HG02610 (cell line): ENCODE results near the gene UAP1L1.
A peak's percentile ranks its signal among the peaks of the same experiment; 100 is the strongest.
"Not testable (repeated sequence)": the region's sequence is repeated elsewhere in the genome, so short reads cannot be mapped to it uniquely, and the experiment has no call there.

Source experiments
- ATAC-seq: cut with Tn5 transposase; IDR thresholded peaks from one replicate; pipeline ENCODE4 v1.9.1; 2021; ENCODE audit warnings: mild to moderate bottlenecking, moderate library complexity; ENCODE audit not compliant: unreplicated experiment

Gene UAP1L1

GRCh38 chr9:137077010-137077747 is at the start of gene UAP1L1:
Gene UAP1L1, plus strand, starts transcription at chr9:137077517. Its CDS starts 16 bp downstream, at chr9:137077533.
- ATAC-seq: no peak

GRCh38 chr9:137028263-137029057 is 48.9 kb upstream of the UAP1L1 start:
- ATAC-seq: no peak

GRCh38 chr9:137029058-137029936 is 48.0 kb upstream of the UAP1L1 start:
- no peak for ATAC-seq

GRCh38 chr9:137030006-137030405 is 47.3 kb upstream of the UAP1L1 start:
- ATAC-seq: no peak

- ATAC-seq: no peak
Observed at GRCh38 chr9:137030538-137031527, 46.5 kb upstream of the UAP1L1 start.

- ATAC-seq: no peak
Observed at GRCh38 chr9:137031904-137032640, 45.2 kb upstream of the UAP1L1 start, which contains the start of gene FUT7. Gene FUT7, minus strand, starts transcription at chr9:137032088. Its CDS starts 97 bp downstream, at chr9:137031991.

- ATAC-seq: no peak
Observed at GRCh38 chr9:137032858-137033257, 44.5 kb upstream of the UAP1L1 start.

GRCh38 chr9:137033481-137033880 is 43.8 kb upstream of the UAP1L1 start:
- ATAC-seq: not testable (repeated sequence)

- no peak for ATAC-seq
Observed at GRCh38 chr9:137034039-137034708, 43.1 kb upstream of the UAP1L1 start.

GRCh38 chr9:137034709-137035506 is 42.4 kb upstream of the UAP1L1 start:
- peak; percentile 63 for ATAC-seq

- no peak for ATAC-seq
Observed at GRCh38 chr9:137035507-137035834, 41.8 kb upstream of the UAP1L1 start.

- no peak for ATAC-seq
Observed at GRCh38 chr9:137035937-137036336, 41.4 kb upstream of the UAP1L1 start.

- ATAC-seq: no peak
Observed at GRCh38 chr9:137037035-137037434, 40.3 kb upstream of the UAP1L1 start.

GRCh38 chr9:137037483-137037882 is 39.8 kb upstream of the UAP1L1 start:
- ATAC-seq: no peak

GRCh38 chr9:137038916-137039315 is 38.4 kb upstream of the UAP1L1 start:
- no peak for ATAC-seq

- ATAC-seq: no peak
Observed at GRCh38 chr9:137039611-137040366, 37.5 kb upstream of the UAP1L1 start.

GRCh38 chr9:137040568-137040967 is 36.7 kb upstream of the UAP1L1 start:
- ATAC-seq: no peak
